ENCODE results near the gene GPR161.
A peak's percentile ranks its signal among the peaks of the same experiment; 100 is the strongest.

GRCh38 chr1:168179438-168180147 lies 42.9 kb upstream of the GPR161 start:
- TF ChIP-seq GABPA (IDR thresholded peaks at IDR 0.05; ENCODE audit: low read depth) = no peak
- no peak for TF ChIP-seq RCOR1 (conservative IDR thresholded peaks at IDR 0.05; ENCODE audit: low read depth, low read length)
- no peak for TF ChIP-seq KDM1A (IDR thresholded peaks at IDR 0.05; ENCODE audit: borderline replicate concordance)
- no peak for TF ChIP-seq SIN3A (IDR thresholded peaks at IDR 0.05; ENCODE audit: low read depth, low read length)
- TF ChIP-seq RFX5 (IDR thresholded peaks at IDR 0.05; ENCODE audit: low read depth, low read length) = no peak
- no peak for TF ChIP-seq EGR1 (IDR thresholded peaks at IDR 0.05; ENCODE audit: borderline replicate concordance in 1 of 2, low read depth in 2 of 2, low read length in 2 of 2)
- TF ChIP-seq BRCA1 (IDR thresholded peaks at IDR 0.05; ENCODE audit: low read depth, low read length) = no peak
- 0 out of 2 replicates have a peak, but pooled peaks have one; percentile 32 for TF ChIP-seq TAF1 (IDR thresholded peaks at IDR 0.05; ENCODE audit: borderline replicate concordance, low read depth, low read length)
